ENCODE results near the gene PGAP3.

PGAP3 gene

GRCh38 chr17:39621523-39622379 lies 66.1 kb downstream of the PGAP3 start:
- peak; percentile 85 for DNase-seq (ENCODE audit: low read depth)

Measured in stimulated activated CD8-positive, alpha-beta memory T cell treated with anti-CD3 and anti-CD28 coated beads, Interleukin-15, amount 100 ng/mL, for 1 hour (primary cell).